Measurements from ENCODE around the gene KANSL3.
"Not testable (repeated sequence)": the region's sequence is repeated elsewhere in the genome, so short reads cannot be mapped to it uniquely, and the experiment has no call there.

KANSL3 gene

GRCh38 chr2:96602330-96602823 is 35.7 kb downstream of the KANSL3 start:
- no peak for DNase-seq

GRCh38 chr2:96601382-96602292 is 36.5 kb downstream of the KANSL3 start:
- no peak for DNase-seq

GRCh38 chr2:96599941-96600340 is 38.2 kb downstream of the KANSL3 start:
- DNase-seq: no peak

DNA sequence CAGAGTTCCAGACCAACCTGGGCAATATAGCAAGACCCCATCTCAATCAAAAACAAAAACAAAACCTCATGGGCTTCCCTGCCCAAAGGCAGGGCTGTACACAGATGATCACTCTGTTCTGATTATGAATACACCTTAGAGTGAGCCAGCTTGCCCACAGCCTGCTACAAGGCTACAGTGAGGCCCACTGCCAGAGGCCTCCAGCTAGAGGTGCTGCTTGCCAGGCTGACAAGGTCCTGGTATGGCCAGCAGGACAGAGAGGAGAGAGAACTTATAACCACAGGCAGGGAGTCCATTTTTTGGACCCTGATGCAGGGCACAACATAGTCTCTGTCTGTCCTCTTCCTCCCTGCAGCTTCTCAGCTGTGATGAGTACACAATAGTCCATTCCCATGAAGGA is 41.5 kb downstream of the KANSL3 start:
- no peak for DNase-seq

- no peak for DNase-seq
Measured at GRCh38 chr2:96594691-96595152, 43.4 kb downstream of the KANSL3 start.

DNA sequence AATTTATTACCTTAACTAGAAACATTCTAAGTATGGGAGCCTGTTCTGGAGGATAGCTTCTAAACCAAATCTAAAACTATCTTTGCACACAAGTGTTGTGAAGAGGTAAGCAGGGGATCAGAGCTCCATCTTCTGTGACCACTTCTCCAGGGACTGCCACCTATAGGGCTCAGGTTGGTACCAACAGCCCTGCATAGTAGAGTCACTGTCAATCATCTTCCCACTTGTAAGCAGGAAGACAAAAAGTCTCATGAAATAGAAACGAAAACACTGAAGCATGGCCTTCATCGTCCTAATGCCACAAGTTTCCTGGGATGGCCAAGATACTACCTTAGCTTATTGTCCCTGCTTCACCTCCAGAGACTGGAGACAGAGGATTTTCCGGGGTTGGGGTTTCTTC is 43.8 kb downstream of the KANSL3 start:
- no peak for DNase-seq

DNA sequence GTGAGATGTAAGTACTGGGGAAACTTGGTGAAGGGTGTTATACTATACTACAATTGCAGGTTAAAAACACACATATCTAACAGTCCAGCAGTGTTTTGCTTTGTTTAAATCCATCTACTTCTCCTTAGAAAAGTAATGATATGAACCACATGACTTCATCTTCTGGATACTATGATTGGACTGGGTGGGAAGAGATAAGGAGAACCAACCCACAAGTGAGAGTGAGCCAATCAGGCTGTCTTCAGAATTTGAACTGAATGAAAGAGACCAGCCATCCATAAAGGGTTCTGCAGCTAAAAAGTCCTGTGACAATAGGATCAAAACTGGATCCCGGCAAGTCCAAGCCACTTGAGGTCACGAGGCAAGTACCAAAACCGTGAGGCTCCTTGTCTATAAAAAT is 46.6 kb downstream of the KANSL3 start:
- no peak for DNase-seq

DNA sequence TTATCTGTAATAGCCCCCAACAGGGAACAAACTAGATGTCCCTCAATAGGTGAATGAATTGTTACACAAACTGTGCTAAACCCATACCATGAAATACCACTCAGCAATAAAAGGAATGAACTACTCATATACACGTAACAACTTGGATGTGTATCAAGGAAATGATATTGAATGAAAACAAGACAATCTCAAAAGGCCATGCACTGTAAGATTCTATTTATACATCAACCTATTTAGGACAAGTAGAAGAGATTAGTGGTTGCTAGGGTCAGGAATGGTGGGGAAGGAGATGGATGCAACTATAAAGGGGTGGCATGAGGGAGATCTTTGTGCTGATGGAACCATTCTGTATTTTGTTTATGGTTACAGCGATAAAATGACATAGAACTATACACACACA is 47.1 kb downstream of the KANSL3 start:
- DNase-seq: no peak

DNA sequence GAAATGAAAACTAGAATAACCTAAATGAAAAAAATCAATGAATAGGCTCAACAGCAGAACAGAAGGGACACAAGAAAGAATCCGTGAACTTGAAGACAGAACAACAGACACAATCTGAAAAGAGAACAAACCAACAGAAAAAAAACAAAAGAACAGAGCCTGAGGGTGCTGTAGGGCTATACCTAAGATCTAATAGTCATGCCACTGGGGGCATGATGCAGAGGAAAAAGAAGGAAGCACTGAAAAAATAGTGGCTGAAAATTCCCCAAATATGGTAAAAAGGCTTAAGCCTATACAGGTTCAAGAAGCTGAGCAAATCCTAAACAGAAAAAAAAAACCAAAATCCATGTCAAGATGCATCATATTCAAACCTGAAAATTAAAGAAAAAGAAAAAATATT is 50.3 kb downstream of the KANSL3 start:
- no peak for DNase-seq

GRCh38 chr2:96584017-96584416 is 54.1 kb downstream of the KANSL3 start:
- no peak for DNase-seq

GRCh38 chr2:96580771-96581170 is 57.3 kb downstream of the KANSL3 start:
- no peak for DNase-seq

DNA sequence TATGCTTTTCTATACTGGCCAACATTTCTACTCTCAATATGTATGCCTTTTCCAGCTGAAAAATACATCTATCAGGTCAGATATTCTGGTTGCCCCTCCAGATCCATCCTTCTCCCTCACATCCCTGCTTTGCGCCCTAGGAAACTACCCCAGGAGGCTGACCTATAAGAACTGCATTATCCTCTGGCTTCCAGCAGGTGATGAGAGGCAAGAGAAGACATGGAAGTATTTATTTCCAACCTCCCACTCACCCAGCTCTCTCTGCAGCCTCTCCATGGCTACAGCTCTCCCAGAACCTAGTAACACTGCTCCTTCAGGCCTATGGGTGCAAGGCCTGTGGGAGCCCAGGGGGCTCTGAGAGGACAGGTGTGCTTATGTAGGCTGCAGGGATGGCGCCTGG is 58.7 kb downstream of the KANSL3 start:
- no peak for DNase-seq

GRCh38 chr2:96578731-96579130 is 59.4 kb downstream of the KANSL3 start:
- no peak for DNase-seq

DNA sequence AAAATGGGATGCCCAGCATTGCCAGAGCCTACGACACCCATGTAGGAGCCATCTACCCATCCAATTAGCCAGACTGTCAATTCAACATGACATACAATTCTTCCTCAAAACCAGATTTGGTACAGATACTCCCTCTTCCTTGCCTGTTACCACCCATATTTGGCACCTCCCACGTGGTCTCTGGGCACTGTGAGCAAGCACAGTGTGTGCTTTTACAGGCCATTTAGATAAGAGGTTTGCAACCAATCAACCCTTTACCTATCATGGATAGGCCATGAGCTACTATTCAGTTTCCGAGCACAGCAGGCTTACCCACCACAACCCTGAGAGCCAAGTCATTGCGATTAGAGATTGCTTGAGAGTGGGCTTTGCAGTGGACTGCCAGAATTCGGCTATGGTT is 60.6 kb downstream of the KANSL3 start:
- DNase-seq: no peak

DNA sequence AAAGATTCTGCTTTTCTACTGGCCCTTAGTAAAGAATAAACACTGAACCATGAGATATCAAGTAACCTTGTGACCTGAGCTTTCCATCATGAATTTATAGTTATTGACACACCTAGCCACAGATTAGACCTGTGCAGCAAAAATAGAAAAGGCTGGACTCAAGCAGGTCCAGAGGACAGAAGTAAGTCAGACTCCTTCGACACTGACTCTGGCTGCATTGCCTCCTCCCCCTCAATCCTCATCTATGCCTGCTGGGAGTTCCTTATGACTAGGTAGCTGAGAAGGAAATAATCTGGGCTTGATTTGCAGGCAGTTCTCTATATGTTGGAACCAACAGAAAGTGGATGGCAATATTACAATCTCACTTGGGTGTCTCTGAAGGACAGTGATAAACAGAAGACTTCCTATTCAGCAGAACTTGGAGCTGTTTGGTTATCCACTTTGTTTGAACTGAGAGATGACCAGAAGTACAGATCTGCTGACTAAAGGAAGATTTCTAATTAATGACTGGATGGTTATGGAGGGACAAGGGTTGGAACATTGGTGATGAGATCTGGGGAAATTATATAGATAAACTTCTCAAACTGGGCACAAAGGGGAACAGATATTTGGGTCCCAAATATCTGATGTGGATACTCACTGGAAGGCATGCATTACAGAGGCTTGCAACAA is 62.2 kb downstream of the KANSL3 start:
- DNase-seq: no peak

GRCh38 chr2:96574364-96574763 is 63.7 kb downstream of the KANSL3 start:
- DNase-seq: no peak

- no peak for DNase-seq
Measured at GRCh38 chr2:96568094-96568493, 70.0 kb downstream of the KANSL3 start.

DNA sequence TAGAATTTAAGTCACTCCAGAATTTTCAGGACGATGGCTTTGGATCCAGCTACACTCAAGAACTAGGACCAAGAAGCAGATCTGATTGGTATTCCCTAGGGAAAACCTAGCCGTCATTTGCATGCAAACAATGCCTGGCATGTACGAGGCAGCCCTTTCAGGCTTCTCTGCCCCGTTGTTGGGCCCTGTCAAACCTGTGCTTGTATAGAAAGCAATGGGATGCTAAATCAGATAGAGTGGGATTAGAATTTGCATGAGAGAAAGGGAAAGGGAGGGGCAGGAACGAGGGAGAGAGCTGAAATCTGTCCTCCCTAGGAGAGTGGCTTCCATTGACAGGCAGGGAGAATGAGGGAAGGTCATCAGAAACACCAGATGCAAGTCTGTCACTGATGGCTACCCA is 73.0 kb downstream of the KANSL3 start:
- no peak for DNase-seq

DNA sequence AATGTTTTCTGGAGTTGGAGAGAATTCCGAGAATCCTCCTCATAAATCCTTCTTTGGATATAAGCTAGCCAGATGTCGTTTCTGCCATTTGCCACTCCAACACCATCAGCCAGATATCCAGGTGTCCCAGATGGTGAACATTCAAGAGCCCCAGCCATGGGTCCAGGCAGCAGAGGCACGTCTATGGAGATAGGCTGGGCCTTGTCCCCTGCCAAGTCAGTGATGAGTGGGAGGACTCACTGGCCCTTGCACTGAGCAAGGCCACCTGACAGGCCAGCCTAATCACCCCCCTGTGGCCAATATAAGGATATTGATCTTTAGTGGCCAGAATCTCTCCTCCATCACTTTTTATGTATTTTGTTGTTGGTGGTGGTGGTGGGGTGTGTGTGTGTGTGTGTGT is 73.5 kb downstream of the KANSL3 start:
- no peak for DNase-seq

DNA sequence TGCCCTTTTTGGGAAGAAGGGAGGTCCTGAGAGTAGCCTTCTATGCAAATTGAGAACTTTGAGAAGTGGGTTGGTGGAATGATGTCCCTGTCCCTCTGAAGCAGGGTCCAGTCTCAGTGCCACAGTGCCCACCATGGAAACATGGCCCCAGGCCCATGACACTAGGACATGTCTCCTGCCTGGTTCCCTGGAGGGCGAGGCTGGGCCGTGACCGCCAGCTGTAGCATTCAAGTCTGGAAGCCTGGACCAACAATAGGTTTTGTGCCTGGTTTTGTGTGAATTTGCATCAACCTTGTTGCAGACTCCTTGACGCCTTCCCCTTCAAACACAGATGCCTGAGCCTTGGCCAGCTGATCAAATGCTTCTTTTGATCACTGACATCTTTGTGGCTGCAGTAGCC is 74.1 kb downstream of the KANSL3 start:
- DNase-seq: no peak

- DNase-seq: no peak
Measured at GRCh38 chr2:96558485-96558884, 79.6 kb downstream of the KANSL3 start.

DNA sequence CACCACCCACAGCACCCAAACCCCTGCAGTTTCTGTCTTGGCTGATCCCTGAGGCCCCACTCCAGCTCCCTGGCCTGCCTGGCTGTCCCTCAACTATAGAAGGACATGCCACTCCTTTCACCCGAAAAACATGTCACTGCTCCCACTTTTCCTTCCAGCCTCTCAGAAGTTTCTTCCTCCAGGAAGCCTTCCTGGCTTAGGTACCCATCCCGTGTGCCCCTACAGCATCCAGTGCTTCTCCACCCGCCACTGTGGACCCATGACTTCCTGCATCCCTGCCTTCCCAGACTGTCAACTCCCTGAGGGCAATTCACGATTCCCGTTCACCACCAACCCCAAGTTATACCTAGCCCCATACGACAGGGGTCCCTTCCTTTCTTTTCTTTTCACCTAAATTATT is 80.1 kb downstream of the KANSL3 start:
- no peak for DNase-seq

DNA sequence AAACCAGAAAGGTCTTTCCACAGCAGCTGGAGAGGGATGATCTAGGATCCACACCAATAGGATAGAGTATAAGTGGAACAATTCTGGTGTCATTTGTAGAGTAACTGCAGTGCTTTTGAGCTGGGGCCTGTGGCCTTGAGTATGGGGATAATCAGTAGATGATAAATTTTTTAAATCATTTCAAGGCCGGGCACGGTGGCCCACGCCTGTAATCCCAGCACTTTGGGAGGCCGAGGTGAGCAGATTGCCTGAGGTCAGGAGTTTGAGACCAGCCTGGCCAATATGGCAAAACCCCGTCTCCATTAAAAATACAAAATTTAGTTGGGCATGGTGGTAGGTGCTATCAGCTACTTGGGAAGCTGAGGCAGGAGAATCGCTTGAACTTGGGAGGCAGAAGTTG is 80.7 kb downstream of the KANSL3 start:
- not testable (repeated sequence) for DNase-seq
